ENCODE results near the gene PALD1. TPM values are rescaled to one million over a fixed set of nuclear protein-coding genes. Genes with fewer than 3 reads are reported as not detected.

Gene PALD1
- total RNA-seq, 1 experiment from 2014 or later = 33.1 TPM

DNA sequence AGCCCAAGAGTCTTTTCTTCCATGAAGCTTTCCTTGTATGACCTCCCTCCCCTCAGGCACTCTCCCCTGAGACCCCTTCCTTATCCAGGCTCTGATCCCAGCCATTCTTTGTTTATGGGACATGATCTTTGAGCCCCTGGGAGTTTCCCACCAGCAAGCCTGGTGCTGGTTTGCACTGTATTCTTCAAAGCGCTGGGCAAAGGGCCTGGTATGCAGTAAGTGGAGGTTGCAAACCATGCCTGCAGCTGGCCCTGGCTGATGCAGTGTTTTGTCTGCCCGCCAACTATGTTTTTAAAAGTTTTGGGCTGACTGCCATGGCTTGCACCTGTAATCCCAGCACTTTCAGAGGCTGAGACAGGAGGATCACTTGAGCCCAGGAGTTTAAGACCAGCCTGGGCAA lies 30.3 kb upstream of the PALD1 start:
- H3K27ac ChIP-seq (ENCODE audit: low read depth, low read length) = no peak overlapping the region
- ChIA-PET CTCF (interaction anchor here (1.1 kb wide), 1 partner anchor 14 kb away, joined by 3 read pairs; no protein-coding TSS in a partner anchor), RAD21 (ENCODE audit: low non-redundant PET in 1 of 2, low total read pairs in 2 of 2, uncharacterized antibody in 2 of 2, unreplicated experiment in 2 of 2) (no interaction called here), POLR2A (no interaction called here)
- H3K9me2 ChIP-seq (ENCODE audit: insufficient read depth) = no peaks in the 10 kb centered on the region
- H3K27me3 ChIP-seq (ENCODE audit: insufficient read depth, low read length) = no peaks in the 10 kb centered on the region
- H3K9me3 ChIP-seq (ENCODE audit: control insufficient read depth in 1 of 2, insufficient read depth in 1 of 2, low read depth in 1 of 2, low read length in 2 of 2) = no peaks in the 10 kb centered on the region
- no peak for ATAC-seq
- TF ChIP-seq EZH2 (IDR thresholded peaks at IDR 0.05) (no peak), SP1 (IDR thresholded peaks at IDR 0.05; ENCODE audit: low read depth) (no peak)
- intact Hi-C loops (cut with micrococcal nuclease) = no loop called here
- H3K4me3 ChIP-seq (replicated peaks in 1 of 2; ENCODE audit: low read depth in 1 of 2, low read length in 2 of 2) = no peak overlapping the region
- no TSS peak for BruUV-seq (replicated peaks)
- H2AFZ ChIP-seq (ENCODE audit: low read depth, low read length, poor library complexity, severe bottlenecking) = no peak overlapping the region
- DNase-seq (ENCODE audit: low read depth, low spot score) = no peak
- H3K36me3 ChIP-seq (ENCODE audit: control insufficient read depth in 1 of 2, insufficient read depth in 2 of 2, low read length in 2 of 2) = no peaks in the 10 kb centered on the region
- H3K4me1 ChIP-seq (ENCODE audit: control insufficient read depth in 1 of 2, insufficient read depth in 2 of 2, low read length in 2 of 2) = no peaks in the 10 kb centered on the region
- H3K9ac ChIP-seq (ENCODE audit: low read length) = no peak overlapping the region
- no peaks in the 10 kb centered on the region for H4K20me1 ChIP-seq (ENCODE audit: insufficient read depth)
- H3K4me2 ChIP-seq (ENCODE audit: low read length) = no peak overlapping the region
- no peaks in the 10 kb centered on the region for H3K79me2 ChIP-seq (ENCODE audit: insufficient read depth, low read length)

DNA sequence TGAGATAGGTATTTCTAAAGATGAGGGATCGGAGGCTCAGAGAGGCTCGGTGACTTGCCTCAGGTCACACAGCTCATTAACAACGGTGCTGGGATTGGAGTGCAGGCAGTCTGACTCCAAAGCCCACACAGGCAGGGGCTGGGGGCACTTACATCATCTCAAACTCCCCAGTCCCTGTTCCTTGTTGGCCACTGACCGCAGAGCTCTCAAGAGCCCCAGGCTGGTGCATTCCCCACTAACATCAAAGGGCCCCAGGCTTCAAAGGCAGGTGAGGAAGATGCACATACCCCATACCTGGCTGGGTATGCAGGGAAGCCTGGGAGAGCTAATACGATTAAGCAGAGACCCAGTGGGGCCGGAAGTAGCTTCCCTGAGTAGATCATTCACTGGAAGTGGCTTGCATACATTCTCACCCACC lies 23.3 kb upstream of the PALD1 start:
- Histone ChIP-seq H3K9me3 (ENCODE audit: control insufficient read depth in 1 of 2, insufficient read depth in 1 of 2, low read depth in 1 of 2, low read length in 2 of 2) (no peaks in the 10 kb centered on the region), H3K27ac (ENCODE audit: low read depth, low read length) (no peak overlapping the region), H3K9me2 (ENCODE audit: insufficient read depth) (no peaks in the 10 kb centered on the region), H2AFZ (ENCODE audit: low read depth, low read length, poor library complexity, severe bottlenecking) (no peak overlapping the region), H3K27me3 (ENCODE audit: insufficient read depth, low read length) (no peaks in the 10 kb centered on the region), H3K36me3 (ENCODE audit: control insufficient read depth in 1 of 2, insufficient read depth in 2 of 2, low read length in 2 of 2) (no peaks in the 10 kb centered on the region), H3K9ac (ENCODE audit: low read length) (no peak overlapping the region), H3K79me2 (ENCODE audit: insufficient read depth, low read length) (no peaks in the 10 kb centered on the region), H4K20me1 (ENCODE audit: insufficient read depth) (no peaks in the 10 kb centered on the region), H3K4me3 (replicated peaks in 1 of 2; ENCODE audit: low read depth in 1 of 2, low read length in 2 of 2) (no peak overlapping the region), H3K4me2 (ENCODE audit: low read length) (no peak overlapping the region), H3K4me1 (ENCODE audit: control insufficient read depth in 1 of 2, insufficient read depth in 2 of 2, low read length in 2 of 2) (peaks cover 7 to 26% of the 10 kb centered on the region in 2 experiments; a peak in 3 of 4 replicates)
- intact Hi-C loops (cut with micrococcal nuclease) = no loop called here
- no peak for DNase-seq (ENCODE audit: low read depth, low spot score)
- ChIA-PET POLR2A (no interaction called here), RAD21 (ENCODE audit: low non-redundant PET in 1 of 2, low total read pairs in 2 of 2, uncharacterized antibody in 2 of 2, unreplicated experiment in 2 of 2) (no interaction called here), CTCF (no interaction called here)
- TF ChIP-seq SIN3A (IDR thresholded peaks at IDR 0.05; ENCODE audit: low read depth) = no peak
- no TSS peak for BruUV-seq (replicated peaks)
- ATAC-seq = no peak

DNA sequence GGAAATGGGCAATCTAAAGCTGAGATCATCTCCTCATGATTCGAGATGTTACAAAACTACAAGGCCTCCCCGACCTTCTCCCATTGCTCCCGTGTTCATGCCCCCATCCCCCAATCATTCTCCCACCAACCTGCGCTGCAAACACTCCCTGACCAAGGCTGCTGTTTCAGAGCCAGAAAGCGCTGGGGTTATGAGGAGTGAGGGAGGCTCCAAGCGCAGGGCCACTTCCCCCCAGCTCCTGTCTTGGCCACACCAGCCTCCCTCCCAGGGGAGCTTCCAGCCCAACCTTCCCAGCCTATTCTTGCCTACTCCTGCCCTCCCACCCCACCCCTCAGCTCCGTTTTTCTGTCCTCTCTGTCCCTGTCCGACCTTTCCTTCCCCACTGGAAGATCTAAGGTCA lies 22.4 kb upstream of the PALD1 start:
- Histone ChIP-seq H3K27me3 (ENCODE audit: insufficient read depth, low read length) (no peaks in the 10 kb centered on the region), H3K4me1 (ENCODE audit: control insufficient read depth in 1 of 2, insufficient read depth in 2 of 2, low read length in 2 of 2) (peaks cover 7 to 28% of the 10 kb centered on the region in 2 experiments; a peak in 3 of 4 replicates), H3K9ac (ENCODE audit: low read length) (no peak overlapping the region), H3K79me2 (ENCODE audit: insufficient read depth, low read length) (no peaks in the 10 kb centered on the region), H4K20me1 (ENCODE audit: insufficient read depth) (no peaks in the 10 kb centered on the region), H3K27ac (ENCODE audit: low read depth, low read length) (no peak overlapping the region), H3K36me3 (ENCODE audit: control insufficient read depth in 1 of 2, insufficient read depth in 2 of 2, low read length in 2 of 2) (no peaks in the 10 kb centered on the region), H3K9me3 (ENCODE audit: control insufficient read depth in 1 of 2, insufficient read depth in 1 of 2, low read depth in 1 of 2, low read length in 2 of 2) (no peaks in the 10 kb centered on the region), H3K4me2 (ENCODE audit: low read length) (no peak overlapping the region), H3K9me2 (ENCODE audit: insufficient read depth) (no peaks in the 10 kb centered on the region), H2AFZ (ENCODE audit: low read depth, low read length, poor library complexity, severe bottlenecking) (no peak overlapping the region), H3K4me3 (replicated peaks in 1 of 2; ENCODE audit: low read depth in 1 of 2, low read length in 2 of 2) (no peak overlapping the region)
- ChIA-PET RAD21 (ENCODE audit: low non-redundant PET in 1 of 2, low total read pairs in 2 of 2, uncharacterized antibody in 2 of 2, unreplicated experiment in 2 of 2) (no interaction called here), CTCF (interaction anchor here (1.2 kb wide), 1 partner anchor 340 kb away, joined by 3 read pairs; no protein-coding TSS in a partner anchor), POLR2A (no interaction called here)
- DNase-seq (ENCODE audit: low read depth, low spot score) (no peak), ATAC-seq (no peak)
- BruUV-seq (replicated peaks) = no TSS peak
- intact Hi-C loops (cut with micrococcal nuclease) = no loop called here
- TF ChIP-seq EGR1 (IDR thresholded peaks at IDR 0.05; ENCODE audit: low read depth) (no peak), JUND (IDR thresholded peaks at IDR 0.05) (no peak), RAD21 (IDR thresholded peaks at IDR 0.05; ENCODE audit: low read depth) (no peak), CBX3 (IDR thresholded peaks at IDR 0.05; ENCODE audit: low read depth) (no peak), ELF1 (IDR thresholded peaks at IDR 0.05; ENCODE audit: borderline replicate concordance, low read depth) (no peak), POLR2A (IDR thresholded peaks at IDR 0.05; ENCODE audit: borderline replicate concordance, extremely low read depth, insufficient read depth, insufficient read length) (no peak), EZH2 (IDR thresholded peaks at IDR 0.05) (no peak), TCF7L2 (IDR thresholded peaks at IDR 0.05; ENCODE audit: borderline replicate concordance, extremely low read depth, insufficient read depth, insufficient read length) (no peak)
- TF ChIP-seq, protein P1, sequence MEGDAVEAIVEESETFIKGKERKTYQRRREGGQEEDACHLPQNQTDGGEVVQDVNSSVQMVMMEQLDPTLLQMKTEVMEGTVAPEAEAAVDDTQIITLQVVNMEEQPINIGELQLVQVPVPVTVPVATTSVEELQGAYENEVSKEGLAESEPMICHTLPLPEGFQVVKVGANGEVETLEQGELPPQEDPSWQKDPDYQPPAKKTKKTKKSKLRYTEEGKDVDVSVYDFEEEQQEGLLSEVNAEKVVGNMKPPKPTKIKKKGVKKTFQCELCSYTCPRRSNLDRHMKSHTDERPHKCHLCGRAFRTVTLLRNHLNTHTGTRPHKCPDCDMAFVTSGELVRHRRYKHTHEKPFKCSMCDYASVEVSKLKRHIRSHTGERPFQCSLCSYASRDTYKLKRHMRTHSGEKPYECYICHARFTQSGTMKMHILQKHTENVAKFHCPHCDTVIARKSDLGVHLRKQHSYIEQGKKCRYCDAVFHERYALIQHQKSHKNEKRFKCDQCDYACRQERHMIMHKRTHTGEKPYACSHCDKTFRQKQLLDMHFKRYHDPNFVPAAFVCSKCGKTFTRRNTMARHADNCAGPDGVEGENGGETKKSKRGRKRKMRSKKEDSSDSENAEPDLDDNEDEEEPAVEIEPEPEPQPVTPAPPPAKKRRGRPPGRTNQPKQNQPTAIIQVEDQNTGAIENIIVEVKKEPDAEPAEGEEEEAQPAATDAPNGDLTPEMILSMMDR (IDR thresholded peaks at IDR 0.05 in 2 of 3, conservative IDR thresholded peaks at IDR 0.05 in 1 of 3; ENCODE audit: borderline replicate concordance in 1 of 3, insufficient read depth in 1 of 3, low read depth in 2 of 3, low read length in 2 of 3) = no peak

All from HCT116 (cell line).